Activated CD8-positive, alpha-beta memory T cell treated with anti-CD3 and anti-CD28 coated beads for 4 hours (primary cell): ENCODE measurements around the gene MT1X.

Experiments used
- DNase-seq, 2 donors: peaks; one replicate each; pipeline ENCODE4 v3.0.0-alpha.2; 2020; ENCODE audit warnings: low read depth in 2 of 2

Gene MT1X

GRCh38 chr16:56679078-56679730, 3.1 kb upstream of the MT1X start:
- DNase-seq, result no peak

GRCh38 chr16:56679818-56680217, 2.5 kb upstream of the MT1X start:
- no peak for DNase-seq

- DNase-seq, result no peak
Observed at GRCh38 chr16:56682703-56683397, 580 bp downstream of the MT1X start.

DNA sequence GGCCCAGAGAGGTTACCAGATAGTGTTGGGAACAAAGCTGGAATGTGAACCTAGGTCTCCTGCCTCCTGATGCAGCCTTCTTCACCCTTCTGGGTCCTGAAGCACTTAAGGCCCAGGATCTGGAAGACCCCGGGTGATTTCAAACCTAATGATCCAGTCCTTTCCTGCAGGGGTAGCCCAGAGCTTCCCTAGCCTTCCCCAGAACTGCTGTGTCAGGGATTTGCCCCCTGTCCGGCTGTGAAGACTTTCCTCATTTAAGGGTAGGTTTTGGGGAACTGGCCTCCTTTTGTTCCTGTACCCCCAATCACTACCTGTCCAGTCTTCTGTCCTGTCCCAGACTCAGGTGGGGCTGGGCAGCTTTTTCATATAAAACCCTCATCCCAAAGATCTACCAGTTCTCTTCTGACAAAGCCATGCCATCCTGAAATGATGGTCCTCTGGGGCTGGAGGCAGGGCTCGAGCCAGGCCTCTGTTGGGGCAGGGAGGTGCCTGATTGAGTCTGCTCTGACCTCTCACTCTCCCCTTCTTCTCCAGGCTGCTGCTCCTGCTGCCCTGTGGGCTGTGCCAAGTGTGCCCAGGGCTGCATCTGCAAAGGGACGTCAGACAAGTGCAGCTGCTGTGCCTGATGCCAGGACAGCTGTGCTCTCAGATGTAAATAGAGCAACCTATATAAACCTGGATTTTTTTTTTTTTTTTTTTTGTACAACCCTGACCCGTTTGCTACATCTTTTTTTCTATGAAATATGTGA, 1.3 kb downstream of the MT1X start:
- no peak for DNase-seq

DNA sequence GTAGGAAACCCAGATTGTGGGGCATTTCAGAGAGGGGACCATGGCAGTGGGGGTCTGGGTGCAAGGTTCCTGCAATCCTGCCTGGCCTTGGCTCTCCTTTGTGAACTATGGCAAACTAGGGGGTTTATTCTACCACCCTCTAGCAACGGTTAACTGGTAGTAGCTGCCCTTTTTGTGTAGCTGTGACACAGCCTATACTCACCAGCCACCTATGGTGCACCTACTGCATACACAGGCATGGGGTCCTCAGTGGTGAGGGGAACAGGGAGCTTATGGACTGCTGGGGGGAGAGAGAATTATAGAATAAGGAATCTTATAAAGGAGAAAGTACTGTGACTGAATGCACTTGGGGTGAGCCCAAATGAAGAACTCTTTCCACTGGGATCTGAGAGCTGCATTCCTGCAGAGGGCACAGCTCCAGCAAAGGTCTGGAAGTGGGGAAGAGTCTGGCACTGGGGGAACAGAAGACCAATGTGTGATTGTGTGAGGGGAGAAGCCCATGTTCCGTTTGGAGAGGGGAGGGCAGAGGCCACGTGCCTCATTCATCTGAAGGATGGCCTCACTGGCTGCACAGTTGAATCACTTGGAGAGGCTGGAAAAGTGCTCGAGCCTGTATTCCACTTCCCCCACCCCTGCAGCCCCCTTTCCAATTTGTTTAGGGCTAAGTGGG, 2.1 kb downstream of the MT1X start:
- no peak for DNase-seq

- DNase-seq, result no peak
Observed at GRCh38 chr16:56684926-56685590, 2.8 kb downstream of the MT1X start.

DNA sequence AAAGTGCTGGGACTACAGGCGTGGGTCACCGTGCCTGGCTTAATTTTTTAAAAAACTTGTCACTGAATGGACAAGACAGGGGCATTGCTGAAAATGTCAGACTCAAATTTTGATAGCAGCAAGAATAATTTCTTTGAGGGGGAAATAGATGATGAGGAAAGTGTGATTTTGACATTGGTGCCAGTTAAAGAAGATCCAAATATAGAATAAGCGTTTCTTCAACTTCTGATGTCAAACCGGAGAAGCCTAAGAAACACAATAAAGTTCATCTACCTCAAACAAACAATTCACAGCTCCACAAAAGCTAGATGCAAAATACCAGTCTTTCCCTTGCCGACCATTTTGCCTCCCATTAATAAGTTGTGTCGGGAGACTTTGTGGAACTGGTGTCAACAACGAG, 4.5 kb downstream of the MT1X start:
- no peak for DNase-seq

DNA sequence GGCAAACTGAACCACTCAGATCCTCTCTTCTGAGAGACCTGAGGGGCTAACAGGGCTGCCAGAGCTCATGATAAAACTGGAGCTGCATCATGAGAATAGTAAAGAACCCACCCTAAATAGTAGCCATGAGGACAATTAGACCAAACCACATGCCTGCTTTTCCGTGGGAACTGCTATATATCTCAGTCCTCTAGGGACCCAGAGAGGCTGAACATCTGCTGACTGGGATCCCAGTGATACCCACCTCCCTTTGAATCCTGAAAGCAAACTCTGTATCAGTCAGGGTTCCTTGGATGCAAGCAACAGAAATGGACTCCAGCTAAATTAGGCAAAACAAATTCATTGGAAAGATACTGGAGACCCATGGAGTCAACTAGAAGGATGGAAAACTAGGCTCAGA, 6.5 kb downstream of the MT1X start:
- no peak for DNase-seq

DNA sequence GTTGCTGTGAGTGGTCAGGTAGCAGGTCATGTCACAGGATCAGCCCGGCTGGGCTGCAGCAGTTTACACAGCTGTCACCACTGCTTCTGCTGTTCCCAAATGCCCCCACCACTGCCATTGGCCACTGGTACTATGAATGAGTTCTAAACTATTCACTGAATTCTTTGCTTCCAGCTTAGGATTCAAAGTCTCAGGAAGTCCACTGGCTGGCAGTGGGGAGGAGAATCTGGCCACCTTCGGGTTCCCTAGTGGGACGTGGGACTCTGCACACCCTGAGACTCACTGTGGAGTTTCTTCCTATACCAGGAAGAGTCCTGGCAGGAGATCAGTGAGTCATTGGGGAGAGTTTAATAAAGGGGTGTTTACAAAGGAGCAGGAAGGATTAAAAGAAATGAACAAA, 6.9 kb downstream of the MT1X start:
- DNase-seq, result no peak

GRCh38 chr16:56690420-56691122, 8.3 kb downstream of the MT1X start:
- no peak for DNase-seq

- DNase-seq, result no peak
Observed at GRCh38 chr16:56691885-56692284, 9.6 kb downstream of the MT1X start.

GRCh38 chr16:56695246-56695645, 13.0 kb downstream of the MT1X start:
- no peak for DNase-seq

- DNase-seq, result no peak
Observed at GRCh38 chr16:56697456-56698155, 15.3 kb downstream of the MT1X start.

DNA sequence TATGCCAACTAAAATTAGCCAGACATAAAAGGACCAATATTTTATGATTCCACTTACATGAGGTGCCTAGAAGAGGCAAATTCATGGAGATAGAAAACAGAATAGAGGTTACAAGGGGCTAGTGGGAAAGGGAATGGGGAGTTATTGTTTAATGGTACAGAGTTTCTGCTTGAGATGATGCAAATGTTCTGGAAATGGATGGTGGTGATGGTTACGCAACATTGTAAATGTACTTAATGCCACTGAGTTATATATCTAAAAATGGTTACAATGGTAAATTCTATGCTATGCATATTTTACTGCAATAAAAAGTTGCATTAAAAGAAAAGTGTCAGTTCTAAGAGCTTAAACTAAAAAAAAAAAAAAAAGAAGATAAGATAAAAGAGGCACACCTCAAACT, 17.9 kb downstream of the MT1X start:
- no peak for DNase-seq

DNA sequence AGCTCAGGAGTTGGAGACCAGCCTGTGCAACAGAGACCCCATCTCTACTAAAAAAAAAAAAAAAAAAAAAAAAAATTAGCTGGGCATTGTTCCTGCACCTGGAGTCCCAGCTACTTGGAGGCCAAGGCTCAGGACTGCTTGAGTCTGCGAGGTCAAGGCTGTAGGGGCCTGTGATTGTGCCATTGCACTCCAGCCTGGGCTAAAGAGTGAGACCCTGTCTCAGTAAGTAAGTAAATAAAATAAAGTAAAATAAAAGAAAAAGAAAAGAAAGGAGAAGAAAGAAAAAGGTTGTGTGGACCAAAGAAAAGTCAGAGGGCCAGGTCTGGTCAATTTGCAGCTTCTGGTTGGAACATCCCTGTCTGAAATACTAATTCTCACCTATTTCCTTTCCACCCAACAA, 18.4 kb downstream of the MT1X start:
- DNase-seq, result no peak

DNA sequence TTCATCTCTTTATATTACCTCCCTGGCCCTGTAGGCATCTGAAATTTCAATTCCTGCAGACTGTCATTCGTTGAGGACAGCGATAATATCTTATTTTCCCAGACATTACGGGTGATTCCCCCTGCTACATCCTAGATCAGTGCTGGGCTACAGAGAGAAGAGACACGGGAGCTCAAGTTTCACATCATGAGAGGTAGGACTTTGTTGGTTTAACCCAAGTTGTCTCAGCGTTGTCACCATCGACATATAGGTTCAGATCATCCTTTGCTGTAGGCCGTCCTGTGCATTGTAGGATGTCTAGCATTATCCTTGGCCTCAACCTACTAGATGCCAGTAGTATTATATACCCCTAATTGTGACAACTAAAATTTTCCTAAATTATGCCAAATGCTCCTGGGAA, 19.3 kb downstream of the MT1X start:
- no peak for DNase-seq

- no peak for DNase-seq
Observed at GRCh38 chr16:56702836-56703235, 20.6 kb downstream of the MT1X start.

GRCh38 chr16:56708525-56709442, 26.5 kb downstream of the MT1X start:
- DNase-seq, result no peak

- no peak for DNase-seq
Observed at GRCh38 chr16:56709443-56710040, 27.3 kb downstream of the MT1X start.
